Neural progenitor cell (in vitro differentiated cells): ENCODE results near the gene KIF5B. TPM values are rescaled to one million over a fixed set of nuclear protein-coding genes. Genes with fewer than 3 reads are reported as not detected.

Experiments
- DNase-seq: peaks from one replicate; pipeline ENCODE4 v3.0.0-alpha.2; 2016; ENCODE audit warnings: low spot score
- H2AFZ ChIP-seq: fragments of 200-600 bp; sonication (generic); replicated peaks from 2 replicates; pipeline ENCODE4 v1.6.1; 2016; ENCODE audit warnings: antibody characterized with exemption
- H3F3A ChIP-seq: fragments of 200-600 bp; sonication (generic); 2 replicates; pipeline ENCODE4 v1.6.1; 2016; ENCODE audit warnings: antibody characterized with exemption, low read depth
- H3K27ac ChIP-seq: fragments of 200-600 bp; sonication (generic); 2 replicates; pipeline ENCODE4 v1.5.1; 2016; ENCODE audit warnings: mild to moderate bottlenecking
- H3K27me3 ChIP-seq: fragments of 200-600 bp; sonication (generic); 2 replicates; pipeline ENCODE4 v1.6.1; 2016; ENCODE audit warnings: mild to moderate bottlenecking, moderate library complexity
- H3K36me3 ChIP-seq: fragments of 200-600 bp; sonication (generic); 2 replicates; pipeline ENCODE4 v1.5.1; 2016
- H3K4me1 ChIP-seq: fragments of 200-600 bp; sonication (generic); 2 replicates; pipeline ENCODE4 v1.6.1; 2016; ENCODE audit warnings: mixed run types
- H3K4me2 ChIP-seq: fragments of 200-600 bp; sonication (generic); 2 replicates; pipeline ENCODE4 v1.6.1; 2016
- H3K4me3 ChIP-seq: fragments of 200-600 bp; sonication (generic); 2 replicates; pipeline ENCODE4 v1.5.1; 2016
- H3K79me2 ChIP-seq: fragments of 200-600 bp; sonication (generic); 2 replicates; pipeline ENCODE4 v1.6.1; 2016; ENCODE audit warnings: low read depth
- H3K9ac ChIP-seq: fragments of 200-600 bp; sonication (generic); 2 replicates; pipeline ENCODE4 v1.6.1; 2016
- H3K9me3 ChIP-seq: fragments of 200-600 bp; sonication (generic); 2 replicates; pipeline ENCODE4 v1.5.1; 2016; ENCODE audit warnings: low read depth
- H4K20me1 ChIP-seq: fragments of 200-600 bp; sonication (generic); 2 replicates; pipeline ENCODE4 v1.6.1; 2016; ENCODE audit warnings: low read depth
- H3K27ac Mint-ChIP-seq: 3 replicates; pipeline ENCODE4 v1.8.0; 2021; ENCODE audit warnings: mixed read lengths
- H3K27me3 Mint-ChIP-seq: 2 replicates; pipeline ENCODE4 v1.8.0; 2022; ENCODE audit warnings: low read depth, mild to moderate bottlenecking, inconsistent platforms, moderate library complexity, mixed read lengths; ENCODE audit not compliant: insufficient read depth
- H3K36me3 Mint-ChIP-seq: 3 replicates; pipeline ENCODE4 v1.8.0; 2021; ENCODE audit warnings: mixed read lengths
- H3K4me1 Mint-ChIP-seq: 3 replicates; pipeline ENCODE4 v1.8.0; 2021; ENCODE audit warnings: mixed read lengths
- H3K4me3 Mint-ChIP-seq: 3 replicates; pipeline ENCODE4 v1.8.0; 2021; ENCODE audit warnings: mild to moderate bottlenecking, moderate library complexity, mixed read lengths
- H3K9me3 Mint-ChIP-seq: 3 replicates; pipeline ENCODE4 v1.8.0; 2020; ENCODE audit warnings: mixed read lengths
- CTCF ChIP-seq: fragments of 200-600 bp; sonication (generic); IDR thresholded peaks from 2 replicates; pipeline ENCODE4 v1.5.1; 2017; ENCODE audit warnings: antibody characterized with exemption, mild to moderate bottlenecking
- EZH2 ChIP-seq: fragments of 200-600 bp; sonication (generic); IDR thresholded peaks from 2 replicates; pipeline ENCODE4 v1.6.1; 2017; ENCODE audit warnings: antibody characterized with exemption, mild to moderate bottlenecking, moderate library complexity
- EZH2phosphoT487 ChIP-seq: fragments of 200-600 bp; sonication (generic); IDR thresholded peaks from 2 replicates; pipeline ENCODE4 v1.6.1; 2017; ENCODE audit warnings: antibody characterized with exemption
- total RNA-seq: library from RNA; depleted of rRNA; stranded (reverse); fragments of >200 nt; gene quantifications from 2 replicates; pipeline ENCODE4 v1.2.3, GENCODE V29; 2015; ENCODE audit warnings: low replicate concordance

The KIF5B gene
- total RNA-seq, 1 donor from 2014 or later: 131 TPM

GRCh38 chr10:32093650-32094049, 37.4 kb upstream of the KIF5B start:
- H3K9me3 Mint-ChIP-seq: peaks cover 8% of the 10 kb centered on the region
- H3K36me3 Mint-ChIP-seq: no peaks in the 10 kb centered on the region
- Histone ChIP-seq H3K9me3 (no peaks in the 10 kb centered on the region), H2AFZ (no peak overlapping the region), H3K27ac (no peak overlapping the region), H3K4me2 (no peak overlapping the region), H3K27me3 (no peaks in the 10 kb centered on the region), H3F3A (no peaks in the 10 kb centered on the region), H3K79me2 (no peaks in the 10 kb centered on the region), H3K4me1 (no peaks in the 10 kb centered on the region), H3K36me3 (no peaks in the 10 kb centered on the region), H4K20me1 (no peaks in the 10 kb centered on the region), H3K9ac (no peak overlapping the region), H3K4me3 (no peak overlapping the region)
- no peak overlapping the region for H3K27ac Mint-ChIP-seq
- H3K4me3 Mint-ChIP-seq: no peak overlapping the region
- H3K4me1 Mint-ChIP-seq: no peaks in the 10 kb centered on the region
- TF ChIP-seq EZH2: no peak
- TF ChIP-seq CTCF: no peak
- no peak for TF ChIP-seq EZH2phosphoT487
- DNase-seq: no peak
- no peaks in the 10 kb centered on the region for H3K27me3 Mint-ChIP-seq

DNA sequence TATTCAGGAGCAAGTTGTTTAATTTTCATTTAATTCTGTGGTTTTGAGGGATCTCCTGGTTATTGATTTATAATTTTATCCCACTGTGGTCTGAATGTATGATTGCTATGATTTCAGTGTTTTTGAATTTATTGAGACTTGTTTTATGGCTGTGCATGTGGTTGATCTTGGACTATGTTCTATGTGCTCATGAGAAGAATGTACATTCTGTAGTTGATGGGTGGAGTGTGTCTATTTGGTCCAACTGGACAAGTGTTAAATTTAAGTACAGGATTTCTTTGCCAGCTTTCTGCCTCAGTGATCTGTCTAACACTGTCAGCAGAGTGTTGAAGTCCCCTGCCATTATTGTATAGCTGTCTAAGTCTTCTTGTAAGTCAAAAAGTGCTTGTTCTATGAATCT, 34.8 kb upstream of the KIF5B start:
- TF ChIP-seq EZH2: no peak
- no peak overlapping the region for H2AFZ ChIP-seq

DNA sequence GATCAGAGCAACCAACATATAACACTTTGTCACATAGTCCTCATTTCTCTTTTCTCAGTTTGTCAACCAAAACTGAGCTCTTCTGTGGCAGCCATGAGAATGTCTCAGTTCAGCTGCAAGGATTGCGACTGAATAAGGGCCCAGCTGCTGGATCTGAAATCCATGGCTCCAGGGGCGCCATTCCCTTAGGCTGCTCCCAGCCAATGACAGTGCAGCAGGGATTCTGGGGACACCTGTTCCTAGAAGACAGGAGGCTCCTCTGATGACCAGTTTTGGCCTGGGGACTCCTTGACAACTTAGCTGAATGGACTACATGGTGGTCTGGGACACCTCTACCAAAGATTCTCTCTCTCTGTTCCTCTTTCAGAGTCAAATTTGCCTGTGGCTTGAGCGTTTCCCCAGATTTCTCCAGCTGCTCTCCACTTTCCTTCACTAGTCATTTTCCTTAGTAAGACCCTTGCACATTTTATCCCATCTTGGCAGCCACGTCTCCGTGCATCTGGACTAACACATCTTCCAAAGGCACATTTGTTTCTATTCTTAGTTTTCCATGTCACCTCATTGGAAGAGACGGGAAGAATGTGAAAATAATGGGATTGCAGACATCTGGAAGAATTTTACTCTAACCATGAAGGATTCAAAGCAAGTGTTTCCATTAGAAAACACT, 28.1 kb upstream of the KIF5B start:
- Histone ChIP-seq H3K79me2 (no peaks in the 10 kb centered on the region), H4K20me1 (no peaks in the 10 kb centered on the region), H3K4me1 (no peaks in the 10 kb centered on the region), H2AFZ (no peak overlapping the region), H3K9ac (no peak overlapping the region), H3K27ac (no peak overlapping the region), H3K4me2 (no peak overlapping the region), H3F3A (no peaks in the 10 kb centered on the region), H3K4me3 (no peak overlapping the region), H3K27me3 (no peaks in the 10 kb centered on the region), H3K36me3 (no peaks in the 10 kb centered on the region), H3K9me3 (no peaks in the 10 kb centered on the region)
- Mint-ChIP-seq H3K4me1 (no peaks in the 10 kb centered on the region), H3K9me3 (no peaks in the 10 kb centered on the region), H3K4me3 (no peak overlapping the region), H3K27ac (no peak overlapping the region), H3K36me3 (no peaks in the 10 kb centered on the region), H3K27me3 (no peaks in the 10 kb centered on the region)
- no peak for DNase-seq
- TF ChIP-seq CTCF: no peak
- no peak for TF ChIP-seq EZH2phosphoT487
- TF ChIP-seq EZH2: no peak

More for the DNA sequence above, 34.8 kb upstream of the KIF5B start:
- H4K20me1 ChIP-seq: no peaks in the 10 kb centered on the region
- no peaks in the 10 kb centered on the region for H3K79me2 ChIP-seq
- no peaks in the 10 kb centered on the region for H3F3A ChIP-seq
- no peaks in the 10 kb centered on the region for H3K36me3 ChIP-seq
- no peaks in the 10 kb centered on the region for H3K27me3 ChIP-seq
- Mint-ChIP-seq H3K27ac (no peak overlapping the region), H3K9me3 (no peaks in the 10 kb centered on the region), H3K36me3 (no peaks in the 10 kb centered on the region), H3K27me3 (no peaks in the 10 kb centered on the region), H3K4me1 (no peaks in the 10 kb centered on the region), H3K4me3 (no peak overlapping the region)
- no peak overlapping the region for H3K4me2 ChIP-seq
- H3K4me1 ChIP-seq: no peaks in the 10 kb centered on the region
- H3K4me3 ChIP-seq: no peak overlapping the region
- no peaks in the 10 kb centered on the region for H3K9me3 ChIP-seq
- DNase-seq: no peak
- H3K9ac ChIP-seq: no peak overlapping the region
- H3K27ac ChIP-seq: no peak overlapping the region

DNA sequence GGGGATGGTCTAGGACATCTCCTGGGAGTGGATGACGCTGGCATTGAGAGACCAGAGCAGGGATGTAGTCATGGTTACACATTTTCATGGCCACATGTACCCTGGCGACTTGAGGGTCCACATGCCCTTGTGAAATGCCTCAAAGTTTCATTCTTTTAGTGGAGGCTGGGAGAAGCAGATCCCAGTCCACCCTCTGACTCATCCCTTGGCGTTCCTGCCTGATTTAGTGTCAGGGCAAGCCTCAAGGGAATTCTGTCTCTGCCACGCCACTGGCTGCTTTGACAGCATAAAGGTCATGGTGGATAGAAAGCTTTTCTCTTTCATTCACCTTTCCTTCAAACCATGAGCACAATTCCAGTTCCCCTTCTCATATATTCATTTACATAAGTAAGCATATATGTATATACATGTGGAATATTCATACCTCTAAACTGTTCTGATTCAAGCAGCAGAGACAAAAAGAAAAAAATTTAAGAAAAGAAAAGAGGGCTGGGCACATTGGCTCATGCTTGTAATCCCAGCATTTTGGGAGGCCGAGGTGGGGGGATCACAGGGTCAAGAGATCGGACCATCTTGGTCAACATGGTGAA, 21.8 kb upstream of the KIF5B start:
- Histone ChIP-seq H3K4me2 (no peak overlapping the region), H3F3A (no peaks in the 10 kb centered on the region)

More for the DNA sequence above, 21.8 kb upstream of the KIF5B start:
- Mint-ChIP-seq H3K9me3 (no peaks in the 10 kb centered on the region), H3K27me3 (peaks cover 3% of the 10 kb centered on the region), H3K4me3 (no peak overlapping the region), H3K27ac (no peak overlapping the region), H3K36me3 (no peaks in the 10 kb centered on the region), H3K4me1 (peaks cover 3% of the 10 kb centered on the region)
- no peaks in the 10 kb centered on the region for H3K36me3 ChIP-seq
- no peaks in the 10 kb centered on the region for H4K20me1 ChIP-seq
- H2AFZ ChIP-seq: no peak overlapping the region
- H3K4me1 ChIP-seq: no peaks in the 10 kb centered on the region
- no peak overlapping the region for H3K9ac ChIP-seq
- H3K9me3 ChIP-seq: no peaks in the 10 kb centered on the region
- H3K27ac ChIP-seq: no peak overlapping the region
- DNase-seq: no peak
- no peaks in the 10 kb centered on the region for H3K79me2 ChIP-seq
- no peaks in the 10 kb centered on the region for H3K27me3 ChIP-seq
- no peak overlapping the region for H3K4me3 ChIP-seq
- TF ChIP-seq CTCF: no peak
- no peak for TF ChIP-seq EZH2phosphoT487
- TF ChIP-seq EZH2: no peak
